RWPE2 (cell line): ENCODE measurements around the gene NAV2.

Source experiments
- ATAC-seq: fragments of 200-7000 bp; cut with Tn5 transposase; 3 replicates; pipeline ENCODE4 v1.9.1; 2021; ENCODE audit warnings: low read depth
- DNase-seq: peaks from one replicate; pipeline ENCODE4 v3.0.0-alpha.2; 2020; ENCODE audit warnings: low spot score
- H3K27ac ChIP-seq: fragments of 450-650 bp; 2 replicates; pipeline ENCODE4 v1.5.1; 2017; ENCODE audit warnings: mild to moderate bottlenecking; ENCODE audit not compliant: poor library complexity, severe bottlenecking
- H3K27me3 ChIP-seq: fragments of 250-450 bp; sonication (Bioruptor Pico); 2 replicates; pipeline ENCODE4 v1.5.1; 2021; ENCODE audit warnings: mild to moderate bottlenecking, moderate library complexity; ENCODE audit not compliant: insufficient read depth, poor library complexity, severe bottlenecking
- H3K36me3 ChIP-seq: fragments of 250-450 bp; sonication (Bioruptor Pico); 2 replicates; pipeline ENCODE4 v1.5.1; 2020; ENCODE audit warnings: low read depth, mild to moderate bottlenecking, moderate library complexity
- H3K4me1 ChIP-seq: fragments of 250-450 bp; sonication (Bioruptor Pico); 2 replicates; pipeline ENCODE4 v1.5.1; 2021; ENCODE audit warnings: mild to moderate bottlenecking, moderate library complexity; ENCODE audit not compliant: insufficient read depth, poor library complexity, severe bottlenecking
- H3K4me3 ChIP-seq: fragments of 250-450 bp; sonication (Bioruptor Pico); 2 replicates; pipeline ENCODE4 v1.5.1; 2021; ENCODE audit warnings: mild to moderate bottlenecking, moderate library complexity; ENCODE audit not compliant: severe bottlenecking
- H3K9me3 ChIP-seq: fragments of 250-450 bp; sonication (Bioruptor Pico); 2 replicates; pipeline ENCODE4 v1.5.1; 2021; ENCODE audit warnings: mild to moderate bottlenecking, moderate library complexity; ENCODE audit not compliant: severe bottlenecking
- CTCF ChIP-seq: fragments of 450-650 bp; IDR thresholded peaks from one replicate; pipeline ENCODE4 v1.5.1; 2017; ENCODE audit warnings: mild to moderate bottlenecking, moderate library complexity; ENCODE audit not compliant: poor library complexity, severe bottlenecking

Gene NAV2

GRCh38 chr11:20088397-20089225 lies 376.0 kb downstream of the NAV2 start:
- Histone ChIP-seq H3K36me3 (peaks cover 60% of the 10 kb centered on the region), H3K4me1 (no peaks in the 10 kb centered on the region), H3K4me3 (no peak overlapping the region), H3K27ac (no peak overlapping the region), H3K27me3 (no peaks in the 10 kb centered on the region), H3K9me3 (no peaks in the 10 kb centered on the region)
- no peak for TF ChIP-seq CTCF
- ATAC-seq (no peak), DNase-seq (no peak)

- no peaks in the 10 kb centered on the region for H3K27me3 ChIP-seq
- no peak for ATAC-seq
- DNase-seq: no peak
- peaks cover 64% of the 10 kb centered on the region for H3K36me3 ChIP-seq
- H3K4me3 ChIP-seq: no peak overlapping the region
- no peak for TF ChIP-seq CTCF
- H3K4me1 ChIP-seq: no peaks in the 10 kb centered on the region
- no peaks in the 10 kb centered on the region for H3K9me3 ChIP-seq
- H3K27ac ChIP-seq: no peak overlapping the region
These were observed 376.7 kb downstream of the NAV2 start for GRCh38 chr11:20089367-20089766.

GRCh38 chr11:20089796-20090653 lies 377.4 kb downstream of the NAV2 start:
- DNase-seq (no peak), ATAC-seq (no peak)
- no peaks in the 10 kb centered on the region for H3K27me3 ChIP-seq
- no peak overlapping the region for H3K4me3 ChIP-seq
- no peak overlapping the region for H3K27ac ChIP-seq
- peaks cover 67% of the 10 kb centered on the region for H3K36me3 ChIP-seq
- no peak for TF ChIP-seq CTCF
- no peaks in the 10 kb centered on the region for H3K9me3 ChIP-seq
- no peaks in the 10 kb centered on the region for H3K4me1 ChIP-seq

- H3K4me1 ChIP-seq: no peaks in the 10 kb centered on the region
These were observed 378.2 kb downstream of the NAV2 start for GRCh38 chr11:20090654-20091374.

More at GRCh38 chr11:20090654-20091374, 378.2 kb downstream of the NAV2 start:
- H3K27me3 ChIP-seq: no peaks in the 10 kb centered on the region
- peaks cover 66% of the 10 kb centered on the region for H3K36me3 ChIP-seq
- H3K27ac ChIP-seq: no peak overlapping the region
- DNase-seq: no peak
- ATAC-seq: no peak
- no peaks in the 10 kb centered on the region for H3K9me3 ChIP-seq
- TF ChIP-seq CTCF: no peak
- no peak overlapping the region for H3K4me3 ChIP-seq
